HL-60 (cell line): ENCODE data around the gene TXNRD2.

Experiments used
- DNase-seq, 2 experiments: peaks; one replicate each; pipeline ENCODE4 v3.0.0-alpha.2; 2010 to 2020; ENCODE audit warnings: low read depth in 1 of 2, low spot score in 1 of 2
- H3K27ac ChIP-seq: fragments of 250-450 bp; sonication (Bioruptor Pico); replicated peaks from 2 replicates; pipeline ENCODE4 v1.5.1; 2020; ENCODE audit warnings: mild to moderate bottlenecking, moderate library complexity
- H3K27me3 ChIP-seq: fragments of 250-450 bp; sonication (Bioruptor Pico); 2 replicates; pipeline ENCODE4 v1.5.1; 2021; ENCODE audit warnings: mild to moderate bottlenecking, moderate library complexity; ENCODE audit not compliant: insufficient read depth, poor library complexity, severe bottlenecking
- H3K4me3 ChIP-seq: replicated peaks from 2 replicates; pipeline ENCODE4 v1.5.1; 2011; ENCODE audit warnings: mild to moderate bottlenecking, control low read depth, low read length; ENCODE audit not compliant: insufficient read depth
- GABPA ChIP-seq: IDR thresholded peaks from 2 replicates; pipeline ENCODE4 v1.6.1; 2012; ENCODE audit warnings: low read depth
- POLR2AphosphoS5 ChIP-seq: IDR thresholded peaks from 2 replicates; pipeline ENCODE4 v1.6.1; 2012; ENCODE audit warnings: low read depth
- SPI1 ChIP-seq: IDR thresholded peaks from 2 replicates; pipeline ENCODE4 v1.6.1; 2012; ENCODE audit warnings: low read depth, mild to moderate bottlenecking, borderline replicate concordance
- TF ChIP-seq, protein P1 (sequence below): IDR thresholded peaks from 2 replicates; pipeline ENCODE4 v1.6.1; 2012; ENCODE audit warnings: low read depth; ENCODE audit not compliant: insufficient replicate concordance
- TF ChIP-seq, protein P2 (sequence below): IDR thresholded peaks from one replicate; pipeline ENCODE4 v1.5.1; 2011; ENCODE audit warnings: low read length, control low read depth, inconsistent platforms; ENCODE audit not compliant: insufficient read depth

TXNRD2 gene

DNA sequence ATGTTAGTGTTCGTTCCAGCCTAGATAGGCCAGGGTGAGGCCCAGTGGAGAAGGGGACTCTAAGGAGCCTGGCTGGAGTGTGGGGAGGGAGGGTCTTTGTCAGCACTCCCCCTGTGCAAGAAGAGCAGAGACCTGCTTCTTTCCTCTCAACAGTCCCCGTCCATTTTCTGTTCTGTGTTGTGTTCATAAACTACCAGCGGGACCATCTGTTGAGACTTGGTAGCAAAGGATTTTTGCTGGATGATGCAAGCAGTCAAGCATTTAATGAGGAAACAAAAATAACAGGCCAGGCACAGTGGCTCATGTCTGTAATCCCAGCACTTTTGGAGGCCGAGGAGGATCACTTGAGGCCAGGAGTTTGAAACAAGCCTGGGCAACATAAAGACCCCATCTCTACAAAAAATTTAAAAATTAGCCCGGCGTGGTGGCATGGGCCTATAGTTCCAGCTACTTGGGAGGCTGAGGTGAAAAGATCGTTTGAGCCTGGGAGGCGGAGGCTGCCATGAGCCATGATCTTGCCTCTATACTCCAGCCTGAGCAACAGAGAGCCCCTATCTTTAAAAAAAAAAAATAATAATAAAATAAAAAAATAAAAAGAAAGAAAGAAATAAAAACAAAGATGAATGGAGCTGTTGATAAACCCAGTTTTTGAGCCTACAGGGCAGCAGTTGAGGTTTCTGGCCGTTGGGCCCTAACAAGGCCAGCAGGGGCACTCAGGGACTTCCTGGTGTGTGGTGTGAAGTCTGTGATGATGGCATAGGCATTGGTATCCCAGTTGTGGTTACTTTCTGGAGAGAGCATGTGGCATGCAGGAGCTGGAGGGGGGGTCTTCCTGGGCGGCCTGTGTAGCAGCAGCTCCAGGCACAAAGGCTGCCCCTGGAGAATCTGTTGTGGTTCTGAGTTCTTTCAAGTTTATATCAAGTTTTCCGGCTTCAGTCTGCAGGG lies 1.7 kb upstream of the TXNRD2 start:
- Histone ChIP-seq H3K27me3 (no peaks in the 10 kb centered on the region), H3K4me3 (peak overlapping the region; percentile 74), H3K27ac (peak overlapping the region; percentile 93)
- peak; percentile 50 for TF ChIP-seq POLR2AphosphoS5
- TF ChIP-seq, protein P1, sequence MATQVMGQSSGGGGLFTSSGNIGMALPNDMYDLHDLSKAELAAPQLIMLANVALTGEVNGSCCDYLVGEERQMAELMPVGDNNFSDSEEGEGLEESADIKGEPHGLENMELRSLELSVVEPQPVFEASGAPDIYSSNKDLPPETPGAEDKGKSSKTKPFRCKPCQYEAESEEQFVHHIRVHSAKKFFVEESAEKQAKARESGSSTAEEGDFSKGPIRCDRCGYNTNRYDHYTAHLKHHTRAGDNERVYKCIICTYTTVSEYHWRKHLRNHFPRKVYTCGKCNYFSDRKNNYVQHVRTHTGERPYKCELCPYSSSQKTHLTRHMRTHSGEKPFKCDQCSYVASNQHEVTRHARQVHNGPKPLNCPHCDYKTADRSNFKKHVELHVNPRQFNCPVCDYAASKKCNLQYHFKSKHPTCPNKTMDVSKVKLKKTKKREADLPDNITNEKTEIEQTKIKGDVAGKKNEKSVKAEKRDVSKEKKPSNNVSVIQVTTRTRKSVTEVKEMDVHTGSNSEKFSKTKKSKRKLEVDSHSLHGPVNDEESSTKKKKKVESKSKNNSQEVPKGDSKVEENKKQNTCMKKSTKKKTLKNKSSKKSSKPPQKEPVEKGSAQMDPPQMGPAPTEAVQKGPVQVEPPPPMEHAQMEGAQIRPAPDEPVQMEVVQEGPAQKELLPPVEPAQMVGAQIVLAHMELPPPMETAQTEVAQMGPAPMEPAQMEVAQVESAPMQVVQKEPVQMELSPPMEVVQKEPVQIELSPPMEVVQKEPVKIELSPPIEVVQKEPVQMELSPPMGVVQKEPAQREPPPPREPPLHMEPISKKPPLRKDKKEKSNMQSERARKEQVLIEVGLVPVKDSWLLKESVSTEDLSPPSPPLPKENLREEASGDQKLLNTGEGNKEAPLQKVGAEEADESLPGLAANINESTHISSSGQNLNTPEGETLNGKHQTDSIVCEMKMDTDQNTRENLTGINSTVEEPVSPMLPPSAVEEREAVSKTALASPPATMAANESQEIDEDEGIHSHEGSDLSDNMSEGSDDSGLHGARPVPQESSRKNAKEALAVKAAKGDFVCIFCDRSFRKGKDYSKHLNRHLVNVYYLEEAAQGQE, result no peak
- DNase-seq, result peak; percentile 38 to 72

DNA sequence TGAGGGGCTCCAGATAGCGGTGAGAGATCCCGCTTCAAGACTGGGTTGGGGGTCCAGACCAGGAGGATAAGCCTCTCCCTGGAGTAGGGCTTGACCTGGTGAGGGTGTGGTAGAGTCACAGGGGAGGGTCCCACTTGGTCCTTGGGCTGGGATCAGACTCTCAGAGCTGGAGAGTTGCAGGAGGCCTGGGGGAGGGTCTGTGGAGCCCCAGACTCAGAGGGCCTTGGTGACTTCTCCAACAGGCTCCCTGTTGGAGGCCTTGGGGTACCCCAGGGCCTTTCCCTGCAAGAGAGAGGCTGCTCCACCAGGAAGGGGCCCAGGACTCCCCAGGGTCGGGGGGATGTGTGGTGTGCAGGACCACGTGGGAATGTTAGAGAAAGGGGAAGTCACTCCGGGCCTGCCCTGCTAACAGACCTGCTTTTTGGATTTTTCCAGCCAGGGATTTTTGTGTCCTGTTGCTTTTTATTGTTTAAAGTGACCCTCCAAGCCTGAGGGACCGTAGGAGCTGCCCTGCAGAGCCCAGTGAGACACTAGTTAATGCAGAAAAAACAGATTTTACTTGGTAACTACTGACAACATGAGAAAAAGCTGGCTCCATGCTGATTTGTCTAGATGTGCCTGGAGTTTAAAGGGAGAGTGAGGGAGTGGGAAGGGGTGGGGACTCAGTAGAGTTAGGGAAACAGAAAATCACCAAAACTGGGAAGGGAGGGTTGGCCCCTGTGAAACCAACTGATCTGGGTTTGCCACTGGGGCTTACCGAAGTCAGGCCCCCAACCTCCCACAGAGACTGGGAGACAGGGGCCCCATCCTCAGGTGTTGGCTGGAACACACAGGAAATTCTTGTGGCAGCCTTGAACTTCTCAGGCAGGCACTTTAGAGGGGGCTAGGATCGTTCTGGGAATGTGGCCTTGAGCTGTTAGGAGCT lies 801 bp upstream of the TXNRD2 start:
- DNase-seq, result peak; percentile 72 to 74
- peak; percentile 95 for TF ChIP-seq SPI1
- TF ChIP-seq GABPA, result no peak
- peak; percentile 73; the same call in 1 of the 2 replicates for TF ChIP-seq POLR2AphosphoS5
- TF ChIP-seq, protein P2, sequence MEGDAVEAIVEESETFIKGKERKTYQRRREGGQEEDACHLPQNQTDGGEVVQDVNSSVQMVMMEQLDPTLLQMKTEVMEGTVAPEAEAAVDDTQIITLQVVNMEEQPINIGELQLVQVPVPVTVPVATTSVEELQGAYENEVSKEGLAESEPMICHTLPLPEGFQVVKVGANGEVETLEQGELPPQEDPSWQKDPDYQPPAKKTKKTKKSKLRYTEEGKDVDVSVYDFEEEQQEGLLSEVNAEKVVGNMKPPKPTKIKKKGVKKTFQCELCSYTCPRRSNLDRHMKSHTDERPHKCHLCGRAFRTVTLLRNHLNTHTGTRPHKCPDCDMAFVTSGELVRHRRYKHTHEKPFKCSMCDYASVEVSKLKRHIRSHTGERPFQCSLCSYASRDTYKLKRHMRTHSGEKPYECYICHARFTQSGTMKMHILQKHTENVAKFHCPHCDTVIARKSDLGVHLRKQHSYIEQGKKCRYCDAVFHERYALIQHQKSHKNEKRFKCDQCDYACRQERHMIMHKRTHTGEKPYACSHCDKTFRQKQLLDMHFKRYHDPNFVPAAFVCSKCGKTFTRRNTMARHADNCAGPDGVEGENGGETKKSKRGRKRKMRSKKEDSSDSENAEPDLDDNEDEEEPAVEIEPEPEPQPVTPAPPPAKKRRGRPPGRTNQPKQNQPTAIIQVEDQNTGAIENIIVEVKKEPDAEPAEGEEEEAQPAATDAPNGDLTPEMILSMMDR, result no peak
- no peaks in the 10 kb centered on the region for H3K27me3 ChIP-seq
- peak overlapping the region; percentile 93 for H3K27ac ChIP-seq
- peak overlapping the region; percentile 74 for H3K4me3 ChIP-seq

DNA sequence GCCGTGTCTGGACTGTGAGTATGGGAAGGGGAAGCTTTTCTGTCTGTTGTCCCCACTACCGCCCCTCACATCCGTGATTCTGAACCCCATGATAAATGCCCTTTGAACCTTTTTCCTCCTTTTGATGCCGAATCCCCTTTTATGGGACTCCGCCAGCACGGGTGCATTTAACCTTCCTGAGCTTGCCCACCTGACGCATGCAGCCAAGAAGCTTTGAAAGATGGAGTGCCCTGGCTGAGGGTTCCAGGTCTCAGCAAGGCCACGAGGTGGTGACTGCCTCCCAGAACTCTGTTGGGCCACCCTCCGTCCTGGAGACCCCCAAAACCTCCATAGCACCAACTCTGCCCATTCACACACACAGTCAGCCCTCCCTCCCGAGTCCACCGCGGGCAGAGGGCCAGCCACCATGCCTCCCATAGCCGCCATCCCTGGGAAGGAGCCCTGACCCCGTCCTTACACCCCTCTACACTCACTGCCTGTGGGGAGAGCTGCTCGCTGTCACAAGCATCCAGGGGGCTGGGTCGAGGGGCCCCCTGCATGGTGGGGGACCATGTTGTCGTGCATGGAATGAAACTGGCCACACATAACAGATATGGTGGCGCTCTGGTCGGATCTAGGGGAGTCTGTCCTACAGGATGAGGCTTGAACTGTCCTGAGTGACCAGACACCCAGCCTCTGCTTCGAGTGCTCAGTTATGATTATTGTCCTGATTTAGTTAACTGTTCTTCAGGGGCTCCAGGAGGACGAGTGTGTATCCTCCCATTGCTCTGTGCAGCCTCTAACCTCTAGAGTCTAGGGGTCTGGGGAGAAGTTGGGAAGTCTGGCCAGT lies 868 bp downstream of the TXNRD2 start:
- peak overlapping the region; percentile 74 for H3K4me3 ChIP-seq
- no peak for DNase-seq
- no peaks in the 10 kb centered on the region for H3K27me3 ChIP-seq
- peak overlapping the region; percentile 93 for H3K27ac ChIP-seq
- TF ChIP-seq, protein P2, result no peak
- TF ChIP-seq POLR2AphosphoS5 (no peak), GABPA (no peak), SPI1 (no peak)
- TF ChIP-seq, protein P1, result no peak
